ENCODE data around the gene DOCK10. TPM values are rescaled to one million over a fixed set of nuclear protein-coding genes. Genes with fewer than 3 reads are reported as not detected.
A peak's percentile ranks its signal among the peaks of the same experiment; 100 is the strongest.

The DOCK10 gene
- polyA plus RNA-seq, 12 donors = 13.4 to 35.6 (median 18.2) TPM; not detected in 1

- DNase-seq = peak; percentile 31
Observed at GRCh38 chr2:224837558-224837957, 204.7 kb downstream of the DOCK10 start.

- no peak for DNase-seq
Observed at GRCh38 chr2:224837066-224837465, 205.2 kb downstream of the DOCK10 start.

- no peak for DNase-seq
Observed at GRCh38 chr2:224836263-224836662, 206.0 kb downstream of the DOCK10 start.

- no peak for DNase-seq
Observed at GRCh38 chr2:224835405-224835804, 206.9 kb downstream of the DOCK10 start.

- no peak for DNase-seq
Observed at GRCh38 chr2:224833986-224834385, 208.3 kb downstream of the DOCK10 start.

GRCh38 chr2:224832207-224832606 is 210.1 kb downstream of the DOCK10 start:
- DNase-seq = no peak

- no peak for DNase-seq
Observed at GRCh38 chr2:224831530-224831929, 210.7 kb downstream of the DOCK10 start.

- no peak for DNase-seq
Observed at GRCh38 chr2:224820283-224820991, 221.8 kb downstream of the DOCK10 start.

GRCh38 chr2:224819075-224819474 is 223.2 kb downstream of the DOCK10 start:
- DNase-seq = no peak

GRCh38 chr2:224817676-224818075 is 224.6 kb downstream of the DOCK10 start:
- DNase-seq = no peak

- DNase-seq = no peak
Observed at GRCh38 chr2:224816816-224817215, 225.5 kb downstream of the DOCK10 start.

- DNase-seq = no peak
Observed at GRCh38 chr2:224813578-224813977, 228.7 kb downstream of the DOCK10 start.

GRCh38 chr2:224807153-224807964 is 234.9 kb downstream of the DOCK10 start:
- no peak for DNase-seq

- no peak for DNase-seq
Observed at GRCh38 chr2:224803930-224804329, 238.3 kb downstream of the DOCK10 start.

GRCh38 chr2:224802407-224802806 is 239.9 kb downstream of the DOCK10 start:
- no peak for DNase-seq

- DNase-seq = no peak
Observed at GRCh38 chr2:224801360-224801759, 240.9 kb downstream of the DOCK10 start.

GRCh38 chr2:224799691-224800090 is 242.6 kb downstream of the DOCK10 start:
- no peak for DNase-seq

GRCh38 chr2:224798180-224798579 is 244.1 kb downstream of the DOCK10 start:
- no peak for DNase-seq

- DNase-seq = no peak
Observed at GRCh38 chr2:224796695-224797305, 245.5 kb downstream of the DOCK10 start.

GRCh38 chr2:224793946-224794345 is 248.3 kb downstream of the DOCK10 start:
- peak; percentile 67 for DNase-seq

- DNase-seq = no peak
Observed at GRCh38 chr2:224786848-224787247, 255.4 kb downstream of the DOCK10 start.

GRCh38 chr2:224781400-224781799 is 260.9 kb downstream of the DOCK10 start:
- DNase-seq = no peak

- no peak for DNase-seq
Observed at GRCh38 chr2:224780823-224781222, 261.4 kb downstream of the DOCK10 start.

Data from muscle of arm (tissue), 12 donors.